Measurements from ENCODE around the gene LDLRAP1. TPM values are rescaled to one million over a fixed set of nuclear protein-coding genes. Genes with fewer than 3 reads are reported as not detected.

Gene LDLRAP1
- total RNA-seq, 1 donor from 2014 or later = 1.6 TPM

GRCh38 chr1:25560788-25561187, 17.4 kb downstream of the LDLRAP1 start:
- no peak for FAIRE-seq
- DNase-seq (ENCODE audit: low spot score in 2 of 2) = no peak

GRCh38 chr1:25561421-25562100, 18.2 kb downstream of the LDLRAP1 start:
- DNase-seq (ENCODE audit: low spot score in 2 of 2) (no peak), FAIRE-seq (no peak)

GRCh38 chr1:25562101-25562927, 18.9 kb downstream of the LDLRAP1 start:
- DNase-seq (ENCODE audit: low spot score in 2 of 2) (no peak), FAIRE-seq (no peak)

- FAIRE-seq = no peak
- no peak for DNase-seq (ENCODE audit: low spot score in 2 of 2)
These were observed 19.5 kb downstream of the LDLRAP1 start for GRCh38 chr1:25562928-25563283.

GRCh38 chr1:25563330-25564215, 20.2 kb downstream of the LDLRAP1 start:
- DNase-seq (ENCODE audit: low spot score in 2 of 2) (peak; percentile 65 to 66), FAIRE-seq (no peak)

- no peak for FAIRE-seq
- no peak for DNase-seq (ENCODE audit: low spot score in 2 of 2)
These were observed 21.6 kb downstream of the LDLRAP1 start for GRCh38 chr1:25564777-25565574.

- no peak for FAIRE-seq
- DNase-seq (ENCODE audit: low spot score in 2 of 2) = no peak
These were observed 22.2 kb downstream of the LDLRAP1 start for GRCh38 chr1:25565626-25566025.

GRCh38 chr1:25566176-25566729, 22.8 kb downstream of the LDLRAP1 start:
- DNase-seq (ENCODE audit: low spot score in 2 of 2) (no peak), FAIRE-seq (no peak)

GRCh38 chr1:25566730-25567341, 23.4 kb downstream of the LDLRAP1 start:
- peak in 1 of 2 donors; percentile 63 for DNase-seq (ENCODE audit: low spot score in 2 of 2)
- FAIRE-seq = no peak

- DNase-seq (ENCODE audit: low spot score in 2 of 2) (no peak), FAIRE-seq (no peak)
These were observed 24.3 kb downstream of the LDLRAP1 start for GRCh38 chr1:25567710-25568089.

GRCh38 chr1:25568090-25568833, 24.9 kb downstream of the LDLRAP1 start:
- FAIRE-seq (no peak), DNase-seq (ENCODE audit: low spot score in 2 of 2) (peak in 1 of 2 donors; percentile 56)

GRCh38 chr1:25568834-25569596, 25.6 kb downstream of the LDLRAP1 start:
- DNase-seq (ENCODE audit: low spot score in 2 of 2) (peak in 1 of 2 donors; percentile 62), FAIRE-seq (no peak)

- DNase-seq (ENCODE audit: low spot score in 2 of 2) = no peak
- FAIRE-seq = no peak
These were observed 26.4 kb downstream of the LDLRAP1 start for GRCh38 chr1:25569597-25570396.

GRCh38 chr1:25570798-25571521, 27.6 kb downstream of the LDLRAP1 start:
- FAIRE-seq (no peak), DNase-seq (ENCODE audit: low spot score in 2 of 2) (no peak)

GRCh38 chr1:25571522-25571970, 28.1 kb downstream of the LDLRAP1 start:
- DNase-seq (ENCODE audit: low spot score in 2 of 2) = no peak
- no peak for FAIRE-seq

GRCh38 chr1:25572107-25572506, 28.7 kb downstream of the LDLRAP1 start:
- FAIRE-seq = no peak
- no peak for DNase-seq (ENCODE audit: low spot score in 2 of 2)
